NCI-H2029 (cell line): Measurements from ENCODE around the gene NRP2.
A peak's percentile ranks its signal among the peaks of the same experiment; 100 is the strongest.

Experiments used
- DNase-seq: peaks from one replicate; lab custom pipeline; 2025; lab: John Stamatoyannopoulos, UW

NRP2 gene

DNA sequence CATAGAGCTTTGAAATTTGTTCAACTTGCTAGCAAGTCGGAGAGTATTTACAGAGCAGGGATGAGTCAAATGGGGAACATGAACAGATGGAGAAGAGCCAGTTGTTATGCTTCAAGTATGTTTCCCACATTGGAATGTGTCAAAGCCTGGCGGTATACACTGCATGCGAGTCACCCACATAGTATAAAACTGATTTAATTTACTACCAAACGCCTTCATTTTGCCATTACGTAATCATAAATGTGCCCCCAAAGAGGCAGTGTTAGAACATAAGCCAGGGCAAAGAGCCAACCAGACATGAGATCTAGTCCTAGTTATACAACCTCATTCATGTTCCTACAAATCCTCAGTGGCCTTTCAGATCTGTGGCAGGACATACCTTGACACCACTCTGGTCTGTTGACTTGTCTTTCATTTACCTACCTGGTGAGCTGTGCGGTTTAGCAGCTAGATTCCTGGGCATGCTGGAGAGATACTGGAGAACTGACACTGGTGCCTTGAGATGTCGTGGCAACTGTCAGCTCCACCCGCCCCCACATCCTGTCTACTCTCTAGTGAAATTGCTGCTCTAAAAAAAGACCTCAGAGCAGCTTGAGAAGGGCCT, 21.7 kb upstream of the NRP2 start:
- DNase-seq, result no peak

DNA sequence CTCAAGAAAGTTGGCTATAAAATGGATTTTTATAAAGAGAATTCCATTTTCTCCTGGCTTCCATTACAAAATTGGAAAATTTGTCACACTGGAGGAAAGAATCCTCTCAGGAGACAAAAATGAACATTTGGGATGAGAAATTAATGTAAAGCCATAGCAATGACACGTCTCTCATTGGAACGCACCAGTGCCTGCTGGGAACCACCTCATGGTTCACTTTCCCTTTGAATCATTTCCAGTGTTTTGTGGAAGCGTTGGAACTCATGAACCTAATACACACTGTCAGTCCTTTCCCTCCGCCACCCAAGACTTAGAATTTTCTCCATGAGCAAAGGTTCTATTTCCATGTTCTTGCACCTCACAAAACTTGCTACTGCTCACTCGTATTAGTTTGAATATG, 21.0 kb upstream of the NRP2 start:
- no peak for DNase-seq

DNA sequence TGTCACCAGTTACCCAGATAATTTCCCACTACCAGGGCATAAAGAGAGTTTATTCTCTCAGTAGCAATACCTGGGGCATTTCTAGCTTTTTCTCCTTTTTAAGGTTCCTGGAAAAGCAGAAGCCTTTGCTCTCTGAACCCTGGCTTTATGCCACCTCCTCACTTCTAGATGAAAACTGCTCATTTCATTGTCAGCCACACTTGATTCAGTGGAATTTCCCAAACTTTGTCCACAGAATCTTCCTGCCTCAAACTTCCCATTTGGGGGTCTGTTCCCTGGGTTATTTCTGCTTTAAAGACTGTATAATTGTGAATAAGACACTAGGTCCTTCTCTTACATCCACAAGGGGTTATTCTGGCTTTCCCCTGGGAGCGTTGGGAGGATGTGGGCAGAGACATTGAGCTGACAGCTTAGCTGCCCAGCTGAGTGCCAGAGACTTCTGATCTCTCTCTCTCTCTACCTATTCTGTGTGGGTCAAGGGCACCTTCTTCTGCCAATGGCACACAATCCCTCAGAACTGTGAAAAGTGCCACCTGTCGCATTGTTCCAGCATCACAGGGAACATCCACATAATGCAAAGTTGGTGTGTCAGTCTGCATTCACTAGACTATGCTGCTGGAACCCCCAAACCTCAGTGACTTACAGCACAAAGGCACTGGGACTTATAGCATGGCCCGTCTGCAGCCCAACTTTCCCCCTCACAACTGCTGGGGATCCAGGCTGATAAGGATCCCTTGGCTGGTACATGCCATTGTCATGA, 19.9 kb upstream of the NRP2 start:
- no peak for DNase-seq

DNA sequence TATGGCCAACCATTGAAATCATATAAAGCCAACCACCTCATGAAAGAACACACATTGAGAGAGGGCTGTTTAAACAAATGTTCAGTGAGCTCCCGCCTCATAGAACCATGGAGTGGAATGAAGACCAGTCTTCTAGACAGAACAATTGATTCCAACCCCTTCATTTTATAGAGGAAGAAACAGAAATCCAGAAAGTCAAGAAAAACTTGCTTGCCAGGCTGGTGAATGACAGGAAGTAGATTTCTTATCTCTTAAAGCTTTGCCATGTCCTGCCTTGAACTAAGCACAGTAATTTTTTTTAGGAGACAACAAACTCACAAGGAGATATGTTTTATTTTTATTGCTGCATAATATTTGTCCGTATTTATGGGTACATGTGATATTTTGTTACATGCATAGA, 16.5 kb upstream of the NRP2 start:
- DNase-seq, result no peak

DNA sequence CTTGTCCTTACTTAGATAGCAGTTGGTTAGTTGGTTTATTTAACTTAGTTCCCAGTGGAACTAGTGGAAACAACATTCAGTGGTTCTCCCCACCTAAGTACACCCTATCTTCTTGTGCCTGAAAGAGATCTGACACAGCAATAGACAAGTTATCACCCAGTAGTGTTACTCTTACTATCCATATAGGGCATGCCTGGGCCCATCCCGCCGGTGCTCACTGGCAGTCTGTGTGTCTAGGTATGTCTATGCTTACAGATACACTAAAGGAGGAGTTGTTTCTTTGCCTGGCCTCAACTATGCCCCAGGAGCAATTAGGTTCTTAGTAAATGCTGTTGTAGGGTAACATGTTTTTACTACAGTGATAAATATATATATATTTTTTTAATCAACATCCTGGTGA, 12.0 kb upstream of the NRP2 start:
- DNase-seq, result no peak

DNA sequence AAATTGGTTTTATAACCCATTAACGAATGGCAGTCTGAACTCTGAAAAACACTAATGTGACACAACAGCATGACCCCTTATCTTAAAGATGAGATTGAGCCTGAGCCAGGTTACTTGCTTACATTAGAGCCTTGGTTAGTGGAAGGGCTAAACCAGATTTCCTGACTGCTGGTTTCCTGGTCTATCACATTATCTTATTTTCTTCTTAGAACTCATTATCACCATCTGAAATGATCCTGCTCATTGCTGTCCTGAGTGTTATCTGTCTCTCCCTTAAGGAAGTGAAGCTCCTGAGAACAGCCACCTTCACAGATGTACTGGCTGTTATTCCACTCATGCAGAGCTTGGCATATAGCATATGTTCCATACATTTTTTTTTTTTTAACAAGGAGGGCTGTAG, 9.0 kb upstream of the NRP2 start:
- DNase-seq, result no peak

DNA sequence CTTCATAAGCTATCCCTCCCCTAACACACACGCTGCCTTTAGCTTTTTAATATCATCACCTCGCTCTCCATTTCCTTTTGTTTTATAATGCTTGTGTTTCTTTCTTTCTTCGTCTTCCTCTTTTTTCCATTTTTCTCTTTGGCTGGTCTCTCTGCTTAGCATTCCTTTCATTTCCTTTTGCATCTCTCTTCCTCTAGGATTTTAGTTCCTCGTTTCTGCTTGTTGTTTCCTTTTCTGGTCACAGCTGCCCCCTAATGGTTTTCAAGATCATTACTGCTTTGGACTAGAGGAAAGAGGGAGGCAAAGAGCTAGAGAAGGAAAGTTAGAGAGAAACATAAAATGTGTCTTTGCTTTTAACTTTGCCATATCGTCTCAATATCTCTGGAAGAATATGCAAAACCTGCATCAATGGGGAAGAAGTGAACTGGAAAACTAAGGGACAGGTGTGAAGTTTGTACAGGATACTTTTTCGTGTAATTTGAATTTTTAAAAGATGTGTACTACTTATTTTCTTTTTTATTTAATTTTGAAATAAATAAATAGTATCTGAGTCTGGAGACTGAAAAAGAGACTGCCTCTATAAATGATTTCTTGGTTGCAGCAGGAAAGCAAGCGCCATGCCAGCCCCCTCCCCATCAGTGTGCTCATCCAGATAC, 6.3 kb upstream of the NRP2 start:
- no peak for DNase-seq

DNA sequence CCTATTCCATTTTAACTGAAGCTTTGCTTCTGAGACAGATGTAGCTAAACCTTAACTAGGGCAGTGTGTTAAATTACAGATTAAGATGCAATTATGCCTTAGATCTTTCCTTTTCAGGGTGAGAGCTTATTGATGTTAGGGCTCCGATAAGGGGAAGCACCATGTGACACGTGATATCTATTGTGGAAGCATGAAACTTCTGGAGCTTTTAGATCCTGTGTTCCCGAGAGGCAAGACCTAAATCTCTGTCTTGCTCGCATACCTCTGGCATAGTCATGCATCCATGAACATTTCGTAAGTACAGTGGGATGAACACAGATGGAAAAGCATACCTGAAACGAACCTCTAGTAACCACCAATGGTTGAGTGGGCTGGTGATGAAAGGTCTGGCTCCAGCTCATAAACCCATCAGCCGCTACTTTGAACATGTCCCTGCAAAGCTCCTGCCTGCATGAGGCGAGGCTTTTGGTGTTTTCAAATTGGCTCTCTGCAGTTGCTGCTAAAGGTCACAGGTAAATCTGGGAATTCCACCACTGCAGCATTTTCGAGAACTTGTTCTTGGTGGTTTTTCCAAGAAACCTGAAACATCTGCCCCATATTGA, 3.7 kb upstream of the NRP2 start:
- no peak for DNase-seq

DNA sequence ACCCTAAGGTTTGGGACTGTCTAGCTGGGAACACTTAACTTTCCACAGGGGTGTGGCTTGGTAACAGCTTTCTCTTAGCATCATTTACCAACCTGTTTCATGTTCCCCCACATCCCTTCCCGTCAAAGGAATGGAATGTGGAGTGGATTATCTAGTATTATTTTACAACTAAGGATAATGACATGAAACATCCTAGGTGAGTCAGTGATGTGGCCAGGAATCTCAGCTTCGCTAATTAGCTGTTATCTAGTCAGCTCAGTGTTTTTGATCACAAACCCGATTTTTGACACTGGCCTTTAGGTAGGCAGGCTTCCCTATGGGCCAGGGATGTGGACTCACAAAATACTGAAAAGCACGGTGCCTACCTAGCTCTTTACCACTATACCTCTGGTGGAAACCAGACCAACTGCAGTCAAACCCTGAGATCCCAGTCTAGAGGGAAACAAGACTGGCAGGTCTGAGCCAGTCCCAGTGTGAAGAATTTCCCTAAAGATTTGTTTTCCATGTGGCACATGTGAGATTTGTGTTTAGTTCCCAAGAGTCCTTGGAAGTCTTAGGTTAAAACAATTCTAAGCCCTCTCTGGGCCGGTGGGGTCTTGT, 2.8 kb upstream of the NRP2 start:
- DNase-seq, result no peak

DNA sequence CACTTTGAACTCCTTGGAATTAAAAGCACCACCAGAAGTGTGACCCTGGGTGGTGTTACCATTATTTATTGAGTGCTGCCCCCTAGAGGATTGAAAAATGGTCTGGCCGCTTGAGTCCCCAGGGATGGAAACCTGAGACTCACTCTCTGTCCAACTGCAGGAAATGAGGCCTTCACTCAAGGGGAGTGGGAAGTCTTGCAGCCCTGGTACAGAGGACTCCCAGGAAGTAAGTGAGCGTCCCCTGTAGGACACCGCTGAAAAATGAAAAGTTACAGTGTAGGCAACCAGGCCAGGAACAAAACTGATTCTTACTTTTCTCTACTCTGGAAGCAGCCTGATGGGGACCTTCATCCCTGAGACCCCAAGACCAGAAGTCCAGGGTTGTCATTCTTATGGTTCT, 2.2 kb upstream of the NRP2 start:
- peak; percentile 13 for DNase-seq

DNA sequence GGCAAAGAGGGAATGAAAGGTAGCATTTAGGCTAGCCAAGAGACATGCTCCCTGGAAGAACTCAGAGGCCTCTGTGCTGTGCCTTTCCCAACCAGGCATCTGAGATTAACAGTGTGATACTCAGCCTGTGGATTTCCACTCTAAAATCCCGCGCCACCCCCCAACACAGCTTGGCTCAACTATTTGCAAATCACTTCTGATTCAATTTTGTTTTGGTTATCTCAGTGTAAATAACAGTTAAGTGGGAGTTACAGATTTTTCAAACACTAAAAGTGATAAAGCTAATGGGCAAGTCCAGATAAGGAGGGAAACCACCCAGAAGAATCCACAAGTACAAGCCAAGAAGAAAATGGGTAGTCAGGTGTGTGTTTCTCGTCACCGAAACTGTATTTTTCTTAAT, 1.4 kb upstream of the NRP2 start:
- no peak for DNase-seq

DNA sequence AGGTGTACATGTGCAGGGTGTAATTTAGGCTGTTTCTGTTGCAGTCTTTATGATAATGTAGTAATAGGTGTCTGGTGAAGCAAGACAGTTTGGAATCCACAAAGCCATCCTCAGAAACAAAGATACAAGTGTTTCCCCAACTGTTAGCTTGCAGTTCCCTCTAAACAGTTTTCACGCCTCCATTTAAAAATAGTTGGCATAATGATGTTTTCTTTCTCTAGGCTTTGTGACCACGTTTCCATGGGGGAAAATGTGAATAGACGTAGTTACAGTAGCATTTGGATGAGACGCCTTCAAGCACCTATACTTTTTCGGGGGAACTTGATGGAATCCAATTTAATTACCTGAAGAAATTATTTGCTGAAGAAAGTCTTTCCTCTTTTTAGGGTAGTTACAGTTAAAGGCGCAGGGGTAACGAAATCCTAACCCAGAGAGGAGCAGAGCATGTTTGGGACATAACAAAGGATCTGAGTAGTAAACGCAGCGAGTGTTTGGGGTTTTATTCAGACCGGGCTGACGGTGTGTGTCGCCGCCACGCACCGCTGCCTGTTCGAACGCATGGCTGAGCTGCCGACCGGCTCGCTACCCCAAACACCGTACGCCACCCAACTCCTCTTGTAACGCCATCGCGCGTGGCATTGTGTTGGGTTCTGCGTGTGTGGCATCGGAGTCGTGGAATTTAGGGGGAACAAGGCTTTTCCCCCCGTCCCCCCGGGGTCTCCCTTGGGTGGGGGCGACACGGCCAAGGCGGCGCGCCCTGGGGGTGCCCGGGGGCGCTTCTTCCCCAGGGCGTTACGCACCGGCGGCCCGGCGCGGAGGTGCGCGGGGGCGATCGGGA, 681 bp upstream of the NRP2 start:
- DNase-seq, result no peak

DNA sequence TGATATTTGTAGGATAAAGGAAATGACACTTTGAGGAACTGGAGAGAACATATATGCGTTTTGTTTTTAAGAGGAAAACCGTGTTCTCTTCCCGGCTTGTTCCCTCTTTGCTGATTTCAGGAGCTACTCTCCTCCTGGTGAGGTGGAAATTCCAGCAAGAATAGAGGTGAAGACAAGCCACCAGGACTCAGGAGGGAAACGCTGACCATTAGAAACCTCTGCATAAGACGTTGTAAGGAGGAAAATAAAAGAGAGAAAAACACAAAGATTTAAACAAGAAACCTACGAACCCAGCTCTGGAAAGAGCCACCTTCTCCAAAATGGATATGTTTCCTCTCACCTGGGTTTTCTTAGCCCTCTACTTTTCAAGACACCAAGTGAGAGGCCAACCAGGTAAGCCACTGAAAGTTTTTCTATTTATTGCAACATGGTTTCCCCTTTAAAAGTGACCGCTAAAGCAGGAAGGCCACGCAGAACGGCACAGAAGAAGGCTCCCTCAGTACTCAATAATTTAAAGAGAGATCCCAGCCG, 735 bp downstream of the NRP2 start:
- DNase-seq, result no peak

DNA sequence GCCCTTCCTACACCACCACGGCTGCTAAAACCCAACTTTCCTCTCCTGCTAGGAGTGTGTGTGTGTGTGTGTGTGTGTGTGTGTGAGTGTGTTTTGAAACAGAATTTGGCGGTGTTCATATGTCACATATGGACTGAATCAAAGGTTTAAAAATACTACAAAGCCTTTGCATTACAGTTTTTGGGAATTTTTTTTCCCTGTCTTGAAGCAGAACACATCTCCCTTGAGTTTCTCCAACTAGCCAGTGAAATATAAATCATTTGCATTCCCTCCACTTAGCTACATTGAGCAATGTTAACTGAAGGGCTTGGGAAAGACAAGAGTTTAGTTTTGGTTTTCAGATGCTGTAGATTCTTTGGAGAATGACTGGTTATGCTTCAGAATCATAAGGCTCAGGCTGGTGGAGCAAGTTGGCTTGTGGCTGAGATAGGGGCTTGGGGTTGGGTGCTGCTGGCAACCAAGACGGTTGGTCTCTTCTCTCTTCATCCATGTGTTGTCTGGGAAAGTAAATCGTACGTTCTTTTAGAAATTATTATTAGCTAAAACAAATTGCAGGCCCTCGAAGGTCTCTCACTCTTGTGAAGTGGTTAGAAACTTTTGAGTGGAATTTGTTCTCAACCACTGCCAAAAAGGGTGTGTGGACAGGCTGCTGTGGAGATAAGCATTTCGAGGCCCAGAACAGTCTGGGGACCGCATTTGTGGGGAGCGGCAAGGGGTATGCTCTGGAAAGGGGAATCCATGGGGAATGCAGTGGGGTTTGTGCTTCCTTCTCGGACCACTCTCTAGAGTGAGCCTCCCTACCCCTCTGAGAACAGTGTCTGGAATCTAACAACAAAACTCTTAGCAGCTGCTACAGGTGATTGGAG, 1.4 kb downstream of the NRP2 start:
- no peak for DNase-seq

DNA sequence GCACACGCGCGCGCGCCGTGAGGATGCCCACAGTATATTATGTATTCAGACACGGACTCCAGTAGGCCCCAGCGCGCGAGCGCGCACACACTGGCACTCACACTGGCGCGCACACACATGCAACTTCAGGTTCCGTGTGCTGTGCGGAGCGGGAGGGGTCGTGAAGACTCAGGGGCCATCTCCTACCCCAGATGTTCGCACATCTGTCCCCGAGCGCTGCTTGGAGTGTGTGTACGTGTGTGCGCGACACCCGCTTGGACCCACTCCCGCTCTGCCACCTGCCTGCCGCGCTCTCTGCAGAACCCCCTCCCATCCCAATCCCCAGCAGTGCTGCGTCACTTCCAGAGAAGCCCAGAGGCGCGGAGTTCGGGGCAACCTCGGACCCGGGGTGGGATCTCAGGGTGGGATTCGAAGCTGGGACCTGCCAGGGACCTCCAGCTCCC, 2.6 kb downstream of the NRP2 start:
- no peak for DNase-seq

DNA sequence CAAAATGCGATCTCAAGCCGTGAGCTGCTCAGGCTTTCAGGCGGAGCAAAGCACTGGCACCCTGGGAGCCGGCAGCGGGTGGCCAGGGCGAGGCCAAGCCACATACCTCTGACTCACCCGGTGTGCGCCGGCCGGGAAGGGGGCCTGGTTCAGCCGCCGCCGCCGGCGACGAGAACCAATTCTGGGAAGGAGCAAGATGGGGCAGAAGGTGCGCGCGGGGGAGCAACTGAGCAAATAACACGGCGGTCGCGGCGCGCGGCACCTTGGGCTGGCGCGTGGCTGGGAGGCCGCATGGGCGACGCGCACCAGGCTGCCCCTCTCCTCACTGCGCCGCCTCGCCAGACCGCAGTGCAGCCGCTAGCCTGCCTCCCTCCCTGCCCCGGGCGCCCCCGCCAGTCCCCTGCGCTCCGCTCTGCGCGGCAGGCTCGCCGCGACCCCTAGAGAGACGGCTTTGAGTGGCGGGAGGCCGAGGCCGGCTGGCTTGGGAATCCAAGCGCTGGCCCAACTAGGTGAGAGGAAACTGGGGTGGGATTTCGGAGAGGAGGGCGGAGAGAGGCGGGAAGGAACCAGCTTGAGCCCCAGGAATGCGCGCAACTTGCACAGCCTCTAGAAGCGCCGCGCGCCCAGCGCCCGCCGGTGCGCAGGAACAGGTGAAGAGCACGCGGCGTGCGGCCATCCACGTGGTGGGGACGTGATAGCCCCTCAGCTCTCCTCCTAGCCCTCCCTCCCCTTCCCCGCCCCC, 3.2 kb downstream of the NRP2 start:
- no peak for DNase-seq

DNA sequence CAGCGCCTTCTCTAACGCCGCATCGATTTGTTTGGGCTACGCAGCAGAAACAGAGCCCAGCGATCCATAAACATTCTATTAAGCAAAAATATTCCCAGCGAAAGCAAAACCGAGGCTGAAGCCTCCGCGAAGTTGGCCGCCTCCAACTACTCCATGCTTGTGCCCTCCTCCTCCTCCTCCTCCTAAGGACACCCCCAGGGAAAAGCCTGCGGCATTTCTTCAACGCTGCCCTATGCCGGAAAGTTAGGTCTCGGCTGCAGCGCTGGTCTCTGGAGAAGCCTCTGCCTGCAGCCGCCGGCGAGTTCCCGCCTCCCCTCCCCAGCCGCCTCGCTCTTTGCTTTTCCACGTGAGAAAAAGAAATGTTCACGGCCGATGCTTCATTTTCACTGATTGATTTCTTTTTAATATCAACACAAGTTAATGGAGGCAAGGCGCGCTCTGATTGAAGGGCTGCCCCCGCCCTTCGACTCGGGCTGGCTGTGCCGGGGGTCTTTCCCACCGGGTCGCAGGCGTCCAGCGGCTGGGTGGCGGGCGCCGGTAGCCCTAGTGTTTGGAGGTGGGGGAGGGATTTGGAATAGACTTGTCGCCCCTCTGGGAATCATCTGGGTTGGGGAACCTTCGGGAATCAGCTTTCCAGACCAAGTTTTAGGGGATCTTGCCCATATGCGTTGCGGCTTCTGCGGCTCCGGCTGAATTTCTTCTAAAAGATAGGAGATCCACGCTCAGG, 3.9 kb downstream of the NRP2 start:
- DNase-seq, result no peak

DNA sequence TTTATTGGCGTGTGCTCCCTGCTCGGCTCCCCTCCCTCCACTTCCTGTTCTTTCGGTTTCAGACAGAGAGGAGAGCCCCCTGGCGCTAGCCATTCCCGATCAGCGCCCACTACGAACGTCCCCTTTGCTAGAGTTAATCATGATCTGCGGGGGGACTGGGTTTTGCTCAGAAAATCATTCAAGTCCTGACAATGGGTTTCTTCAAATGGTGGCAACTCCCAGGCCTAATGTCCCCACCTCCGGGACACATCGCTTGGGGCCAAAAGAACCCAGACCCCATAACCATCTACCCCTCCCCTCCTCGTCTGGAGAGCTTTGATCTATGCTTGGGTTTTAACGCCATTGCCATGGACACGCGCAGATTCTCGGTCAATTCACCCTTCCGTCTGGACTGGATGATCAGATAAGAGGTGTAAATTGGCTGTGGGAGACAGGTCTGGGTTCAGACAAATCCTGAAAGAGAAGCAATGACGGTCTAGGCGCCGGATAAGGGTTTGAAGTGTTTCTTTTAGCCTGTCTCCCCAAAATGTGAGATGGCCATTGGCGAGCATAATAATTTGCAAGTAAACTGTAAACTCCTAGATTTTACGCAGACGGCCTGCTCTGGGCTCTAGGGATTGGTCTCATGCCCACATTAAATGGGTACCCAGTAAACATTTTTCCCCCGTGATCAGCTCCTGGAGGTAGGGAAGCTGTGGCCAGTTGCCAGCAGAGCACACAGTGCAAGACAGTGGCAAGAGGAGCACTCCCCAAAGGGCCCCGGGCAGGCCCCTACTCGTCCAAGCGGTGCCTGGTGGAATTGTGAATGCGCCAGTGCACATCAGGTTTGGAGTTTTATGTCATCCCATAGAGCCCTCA, 4.7 kb downstream of the NRP2 start:
- no peak for DNase-seq
